Osteoblast (primary cell): ENCODE measurements around the gene PLEKHA1. TPM values are rescaled to one million over a fixed set of nuclear protein-coding genes. Genes with fewer than 3 reads are reported as not detected.
A peak's percentile ranks its signal among the peaks of the same experiment; 100 is the strongest.

Experiments
- DNase-seq: peaks from one replicate; pipeline ENCODE4 v3.0.0; 2011; ENCODE audit warnings: low spot score, mixed read lengths; ENCODE audit not compliant: insufficient read length; ENCODE audit errors: missing footprints
- H2AFZ ChIP-seq: 2 replicates; pipeline ENCODE4 v1.6.0; 2011; ENCODE audit warnings: mild to moderate bottlenecking, low read length
- H3K27ac ChIP-seq: 2 replicates; pipeline ENCODE4 v1.5.1; 2011; ENCODE audit warnings: mild to moderate bottlenecking, low read depth, low read length, moderate library complexity
- H3K27me3 ChIP-seq: 2 replicates; pipeline ENCODE4 v1.6.0; 2012; ENCODE audit warnings: mild to moderate bottlenecking, control low read depth, inconsistent platforms, low read length, moderate library complexity; ENCODE audit not compliant: insufficient read depth
- H3K36me3 ChIP-seq: 2 replicates; pipeline ENCODE4 v1.5.1; 2011; ENCODE audit warnings: mild to moderate bottlenecking, low read length, control low read depth, moderate library complexity; ENCODE audit not compliant: insufficient read depth
- H3K4me1 ChIP-seq: 2 replicates; pipeline ENCODE4 v1.5.1; 2011; ENCODE audit warnings: mild to moderate bottlenecking, low read length, control low read depth, moderate library complexity; ENCODE audit not compliant: insufficient read depth
- H3K4me2 ChIP-seq: 2 replicates; pipeline ENCODE4 v1.6.0; 2011; ENCODE audit warnings: mild to moderate bottlenecking, low read length; ENCODE audit not compliant: insufficient read depth
- H3K4me3 ChIP-seq: fragments of 200-600 bp; sonication (generic); 3 replicates; pipeline ENCODE4 v1.5.1; 2012; ENCODE audit warnings: mild to moderate bottlenecking, low read length, inconsistent platforms; ENCODE audit not compliant: insufficient read depth
- H3K79me2 ChIP-seq: 2 replicates; pipeline ENCODE4 v1.6.0; 2012; ENCODE audit warnings: mild to moderate bottlenecking, low read length, control low read depth, inconsistent platforms; ENCODE audit not compliant: insufficient read depth
- H3K9me3 ChIP-seq: 2 replicates; pipeline ENCODE4 v1.5.1; 2011; ENCODE audit warnings: low read depth, low read length, control low read depth
- H4K20me1 ChIP-seq: 2 replicates; pipeline ENCODE4 v1.6.0; 2012; ENCODE audit warnings: mild to moderate bottlenecking, low read length, control low read depth; ENCODE audit not compliant: insufficient read depth
- CTCF ChIP-seq: IDR thresholded peaks from 2 replicates; pipeline ENCODE4 v1.5.1; 2011; ENCODE audit warnings: mild to moderate bottlenecking, low read depth, low read length, moderate library complexity; ENCODE audit errors: extremely low read depth
- total RNA-seq: library from RNA; depleted of rRNA; stranded (reverse); fragments of >200 nt; gene quantifications from 2 replicates; pipeline ENCODE4 v1.2.3, GENCODE V29; 2012

Gene PLEKHA1
- total RNA-seq, 1 donor: 17.4 TPM

DNA sequence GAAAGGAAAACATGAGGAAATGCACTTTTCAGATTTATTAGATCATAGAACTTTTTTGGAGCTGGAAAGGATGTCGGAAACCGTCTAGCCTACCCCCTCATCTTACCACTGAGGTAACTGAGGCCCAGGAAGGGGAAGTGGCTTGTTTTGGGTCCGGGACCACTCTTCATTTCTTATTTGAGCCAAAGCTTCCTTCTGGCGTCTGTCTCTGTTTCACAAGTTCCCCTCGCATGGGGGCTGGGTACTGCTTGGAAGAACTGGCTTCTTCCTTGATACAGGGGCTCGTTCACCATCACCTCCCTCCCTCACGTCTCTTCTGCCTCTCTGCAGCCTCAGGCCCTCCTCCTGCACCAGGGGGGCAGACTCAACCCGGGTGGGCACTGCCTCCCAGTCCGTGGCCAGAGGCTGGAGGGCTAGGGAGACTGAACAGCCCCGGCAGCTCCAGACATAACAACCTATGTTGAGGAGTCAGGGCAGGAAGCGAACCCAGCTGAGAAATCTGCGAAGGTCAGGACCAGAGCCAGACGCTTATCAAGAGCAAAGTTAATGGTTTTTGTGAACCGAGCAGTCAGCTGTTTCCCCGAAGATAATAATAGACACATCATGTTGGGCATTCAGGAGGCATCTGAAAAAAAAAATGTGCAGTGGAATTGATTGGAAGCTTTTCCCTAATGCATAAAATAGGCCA lies 99.8 kb downstream of the PLEKHA1 start:
- peaks cover 13% of the 10 kb centered on the region for H4K20me1 ChIP-seq
- peaks cover 71% of the 10 kb centered on the region for H3K79me2 ChIP-seq
- no peak overlapping the region for H3K27ac ChIP-seq
- no peak overlapping the region for H3K4me3 ChIP-seq
- H3K9me3 ChIP-seq: no peaks in the 10 kb centered on the region
- no peaks in the 10 kb centered on the region for H3K27me3 ChIP-seq
- no peak overlapping the region for H3K4me2 ChIP-seq
- TF ChIP-seq CTCF: no peak
- H3K4me1 ChIP-seq: peaks cover 28% of the 10 kb centered on the region
- DNase-seq: peak; percentile 31
- H2AFZ ChIP-seq: no peak overlapping the region
- H3K36me3 ChIP-seq: no peaks in the 10 kb centered on the region

DNA sequence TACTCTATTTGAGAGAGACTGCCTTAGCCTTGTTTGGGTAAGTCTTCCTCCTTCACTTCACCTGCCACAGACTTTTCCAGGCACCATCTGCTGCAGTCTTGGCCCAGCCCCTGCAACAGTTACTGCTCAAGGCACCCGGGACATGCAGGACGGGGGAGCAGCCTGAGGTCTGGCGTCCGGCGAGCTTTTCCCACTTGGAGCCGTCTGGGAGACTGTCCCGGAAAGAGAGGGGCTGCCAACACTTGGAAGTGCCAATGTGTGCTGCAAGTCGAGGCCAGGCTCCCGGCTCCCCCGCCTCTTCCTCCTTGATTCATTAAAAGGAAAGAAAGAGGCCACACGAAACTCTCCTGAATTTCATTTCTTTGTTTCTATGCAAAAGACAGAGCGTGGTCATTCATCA lies 100.6 kb downstream of the PLEKHA1 start:
- no peaks in the 10 kb centered on the region for H3K27me3 ChIP-seq
- H3K27ac ChIP-seq: no peak overlapping the region
- H3K36me3 ChIP-seq: no peaks in the 10 kb centered on the region
- no peaks in the 10 kb centered on the region for H3K9me3 ChIP-seq
- H2AFZ ChIP-seq: no peak overlapping the region
- peaks cover 18% of the 10 kb centered on the region for H4K20me1 ChIP-seq
- no peak overlapping the region for H3K4me3 ChIP-seq
- no peak for TF ChIP-seq CTCF
- H3K4me2 ChIP-seq: no peak overlapping the region
- peaks cover 71% of the 10 kb centered on the region for H3K79me2 ChIP-seq
- H3K4me1 ChIP-seq: peaks cover 22% of the 10 kb centered on the region
- DNase-seq: peak; percentile 74

GRCh38 chr10:122475591-122476332 lies 101.3 kb downstream of the PLEKHA1 start:
- peaks cover 70% of the 10 kb centered on the region for H3K79me2 ChIP-seq
- H3K4me3 ChIP-seq: no peak overlapping the region
- peaks cover 19% of the 10 kb centered on the region for H4K20me1 ChIP-seq
- no peak overlapping the region for H2AFZ ChIP-seq
- H3K4me1 ChIP-seq: peaks cover 22% of the 10 kb centered on the region
- H3K27me3 ChIP-seq: no peaks in the 10 kb centered on the region
- H3K9me3 ChIP-seq: no peaks in the 10 kb centered on the region
- H3K4me2 ChIP-seq: no peak overlapping the region
- no peaks in the 10 kb centered on the region for H3K36me3 ChIP-seq
- DNase-seq: peak; percentile 89
- H3K27ac ChIP-seq: no peak overlapping the region
- no peak for TF ChIP-seq CTCF

- Histone ChIP-seq H3K9me3 (no peaks in the 10 kb centered on the region), H2AFZ (no peak overlapping the region), H3K4me2 (no peak overlapping the region), H3K27ac (no peak overlapping the region), H3K4me1 (peaks cover 20% of the 10 kb centered on the region), H4K20me1 (peaks cover 19% of the 10 kb centered on the region), H3K79me2 (peaks cover 66% of the 10 kb centered on the region), H3K27me3 (no peaks in the 10 kb centered on the region), H3K36me3 (no peaks in the 10 kb centered on the region), H3K4me3 (no peak overlapping the region)
- no peak for TF ChIP-seq CTCF
- DNase-seq: no peak
Observed at GRCh38 chr10:122476333-122476695, 101.8 kb downstream of the PLEKHA1 start.
